Bone marrow (tissue), 2 donors: ENCODE data around the gene GALK2.
"Not testable (repeated sequence)": the region's sequence is repeated elsewhere in the genome, so short reads cannot be mapped to it uniquely, and the experiment has no call there.

Source experiments
- DNase-seq, 2 donors: peaks; one replicate each; lab custom pipeline; 2025; lab: John Stamatoyannopoulos, UW

The GALK2 gene

DNA sequence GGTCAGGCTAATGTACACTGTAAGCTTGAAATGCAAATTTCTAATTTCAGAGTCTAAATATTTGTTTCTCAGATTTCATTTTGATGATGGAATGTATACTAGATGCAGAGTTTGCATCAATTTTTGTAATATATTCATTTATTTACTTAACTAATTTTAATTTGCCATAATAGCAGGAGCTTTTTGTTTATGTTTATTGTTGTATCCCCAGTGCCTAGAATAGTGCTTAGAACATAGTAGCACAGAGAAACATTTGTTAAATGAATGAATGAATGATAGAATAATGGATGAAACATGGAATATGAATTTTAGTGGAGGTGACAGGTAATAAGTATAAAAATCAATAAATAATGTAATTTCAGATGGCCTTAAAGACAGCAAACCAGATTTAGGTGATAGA lies 5.2 kb upstream of the GALK2 start:
- DNase-seq = no peak

DNA sequence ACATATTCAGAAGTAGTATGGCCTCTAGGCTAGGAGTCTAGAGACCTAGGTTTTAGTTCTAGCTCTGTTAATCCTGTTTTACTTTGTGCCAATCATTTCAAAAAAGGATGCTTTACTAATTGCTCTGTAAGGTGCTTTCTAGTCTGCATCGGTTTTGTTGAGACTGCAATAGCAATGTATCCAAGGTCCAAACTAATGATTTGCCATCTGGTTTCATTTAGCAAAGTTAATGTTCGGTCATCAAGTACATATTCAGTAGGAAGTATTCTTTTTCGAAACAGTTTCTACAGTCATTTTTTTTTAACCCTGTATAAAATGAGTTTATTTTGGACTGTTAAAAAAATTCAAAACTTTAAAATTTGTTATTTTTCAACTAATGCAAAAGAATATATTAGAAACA lies 2.0 kb upstream of the GALK2 start:
- no peak for DNase-seq

DNA sequence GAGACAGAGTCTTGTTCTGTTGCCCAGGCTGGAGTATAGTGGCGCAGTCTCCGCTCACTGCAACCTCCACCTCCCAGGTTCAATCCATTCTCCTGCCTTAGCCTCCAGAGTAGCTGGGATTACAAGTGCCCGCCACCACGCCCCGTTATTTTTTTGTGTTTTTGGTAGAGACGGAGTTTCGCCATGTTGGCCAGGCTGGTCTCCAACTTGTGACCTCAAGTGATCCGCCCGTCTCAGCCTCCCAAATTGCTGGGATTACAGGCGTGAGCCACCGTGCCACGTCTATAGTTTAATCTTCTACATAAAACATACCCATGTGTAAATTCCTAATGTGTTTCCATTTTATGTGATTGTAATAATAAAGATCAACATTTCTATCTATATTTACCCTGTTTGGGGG lies 1.7 kb downstream of the GALK2 start:
- no peak for DNase-seq

DNA sequence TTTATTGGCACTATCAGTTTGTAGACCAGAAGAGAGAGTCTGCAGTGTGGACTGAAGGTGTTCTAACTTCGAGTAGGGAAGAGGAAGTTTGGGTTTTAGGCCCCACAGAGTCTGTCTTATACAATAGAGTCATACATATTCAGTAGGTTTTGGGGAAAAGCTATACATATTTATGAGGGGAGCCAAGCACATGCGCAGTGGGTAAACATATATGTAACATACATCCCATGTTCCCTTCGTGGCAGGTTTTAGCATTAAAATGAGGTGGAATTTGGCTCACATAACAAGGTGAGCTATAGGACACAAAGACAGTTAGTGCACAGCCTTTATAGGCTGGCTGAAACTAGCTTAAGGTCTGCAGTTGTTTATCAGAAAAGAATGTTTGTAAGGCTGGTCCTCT lies 4.9 kb downstream of the GALK2 start:
- DNase-seq = no peak

DNA sequence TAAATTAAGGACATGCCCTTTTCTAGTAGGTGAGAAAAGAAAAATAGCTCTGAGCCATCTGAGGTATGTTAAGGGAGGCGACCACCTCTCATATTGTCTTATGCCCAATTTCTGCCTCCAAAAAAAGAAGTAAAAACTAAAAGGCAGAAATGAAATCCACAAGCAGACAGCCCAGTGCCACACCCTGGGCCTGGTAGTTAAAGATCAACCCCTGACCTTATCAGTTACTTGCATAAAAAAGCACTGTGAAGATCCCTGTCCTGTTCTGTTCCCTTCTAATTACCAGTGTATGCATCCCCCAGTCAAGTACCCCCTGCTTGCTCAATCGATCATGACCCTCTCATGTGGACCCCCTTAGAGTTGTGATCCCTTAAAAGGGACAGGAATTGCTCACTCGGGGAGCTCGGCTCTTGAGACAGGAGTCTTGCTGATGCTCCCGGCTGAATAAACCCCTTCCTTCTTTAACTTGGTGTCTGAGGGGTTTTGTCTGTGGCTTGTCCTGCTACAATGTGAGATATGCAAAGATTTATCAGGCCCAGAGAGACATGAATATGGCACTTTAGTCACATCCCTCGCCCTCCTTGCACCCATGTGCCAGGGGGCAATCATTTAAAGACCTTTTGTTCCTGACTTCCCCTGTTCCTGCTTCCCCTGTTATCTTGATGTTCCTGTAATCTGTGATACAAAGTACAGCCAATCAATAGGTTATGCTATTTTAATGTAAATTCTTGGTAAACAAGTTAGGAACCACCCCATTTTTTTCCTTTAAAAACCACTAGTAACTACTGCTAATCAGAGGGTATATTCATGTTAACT lies 5.7 kb downstream of the GALK2 start:
- not testable (repeated sequence) for DNase-seq

DNA sequence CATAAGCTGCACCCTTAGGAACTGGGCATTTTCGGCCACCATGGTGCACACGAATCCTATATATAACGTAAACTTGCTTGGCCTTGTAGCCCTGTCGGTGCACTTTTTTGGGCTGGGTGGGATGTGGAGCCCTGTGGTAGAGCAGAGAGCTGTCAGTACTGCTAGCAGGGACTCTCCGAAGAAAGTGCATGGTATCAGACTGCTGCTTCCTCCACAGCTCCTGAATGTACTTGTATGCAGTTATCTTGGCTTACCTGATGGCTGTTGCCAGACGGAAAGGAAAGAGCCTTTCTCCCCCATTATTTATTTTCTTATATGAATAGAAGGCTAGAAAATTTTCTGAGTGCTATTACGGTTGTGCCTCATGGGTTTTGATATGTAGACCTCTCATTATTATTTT lies 8.4 kb downstream of the GALK2 start:
- no peak for DNase-seq

DNA sequence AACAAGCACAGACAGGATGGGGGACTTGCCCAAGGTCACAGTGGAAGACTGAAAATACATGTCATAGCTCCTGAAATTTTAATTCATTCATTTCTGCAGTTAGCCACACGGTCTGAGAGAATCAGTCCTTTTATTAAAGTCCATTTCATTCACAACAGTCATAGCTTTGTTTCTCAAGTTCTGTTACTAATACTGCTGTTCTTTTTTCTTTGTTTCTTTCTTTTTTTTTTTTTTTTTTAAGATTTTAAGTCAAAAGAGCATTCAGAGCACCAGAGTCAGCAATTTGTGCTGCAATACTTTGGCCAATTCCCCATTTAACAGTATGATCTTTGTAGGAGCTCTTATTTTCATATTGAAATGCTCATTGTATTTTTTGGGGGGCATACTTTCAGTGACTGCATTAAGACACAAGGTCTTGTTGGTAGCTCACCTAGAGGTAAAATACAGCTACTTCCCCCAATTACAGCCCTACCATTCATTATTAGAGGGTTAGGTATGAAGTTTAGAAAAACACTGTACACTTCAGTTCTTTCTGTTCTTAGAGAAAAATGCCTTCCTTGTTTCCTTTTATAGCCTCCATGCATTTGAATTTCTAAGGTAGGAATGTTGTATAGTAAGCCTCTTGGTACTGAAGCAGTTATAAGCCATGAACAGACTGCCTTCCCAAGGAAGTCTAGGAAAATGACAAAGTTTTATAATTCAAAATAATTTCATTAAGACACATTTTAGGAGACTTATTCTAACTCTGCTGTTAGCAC lies 9.6 kb downstream of the GALK2 start:
- no peak for DNase-seq

DNA sequence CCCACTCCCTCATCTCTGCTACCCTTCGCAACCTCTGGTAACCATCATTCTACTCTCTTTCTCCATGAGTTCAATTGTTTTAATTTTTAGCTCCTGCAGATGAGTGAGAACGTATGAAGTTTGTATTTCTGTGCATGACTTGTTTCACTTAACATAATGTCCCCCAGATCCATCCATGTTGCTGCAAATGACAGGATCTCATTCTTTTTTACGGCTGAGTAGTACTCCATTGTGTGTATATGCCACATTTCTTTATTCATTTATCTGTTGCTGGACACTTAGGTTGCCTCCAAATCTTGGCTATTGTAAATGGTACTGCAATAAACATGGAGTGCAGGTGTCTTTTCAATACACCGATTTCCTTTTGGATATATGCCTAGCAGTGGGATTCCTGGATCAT lies 12.1 kb downstream of the GALK2 start:
- DNase-seq = no peak

DNA sequence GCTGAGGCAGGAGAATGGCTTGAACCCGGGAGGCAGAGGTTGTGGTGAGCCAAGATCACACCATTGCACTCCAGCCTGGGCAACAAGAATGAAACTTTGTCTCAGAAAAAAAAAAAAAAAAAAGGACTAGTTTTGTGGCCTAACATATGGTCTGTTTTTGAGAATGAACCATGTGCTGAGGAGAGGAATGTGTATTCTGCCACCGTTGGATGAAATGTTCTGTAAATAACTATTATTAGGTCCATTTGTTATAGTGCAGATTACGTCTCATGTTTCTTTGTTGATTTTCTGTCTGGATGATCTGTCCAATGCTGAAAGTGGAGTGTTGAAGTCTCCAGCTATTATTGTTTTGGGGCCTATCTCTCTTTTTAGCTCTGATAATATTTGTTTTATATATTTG lies 13.7 kb downstream of the GALK2 start:
- DNase-seq = not testable (repeated sequence)

DNA sequence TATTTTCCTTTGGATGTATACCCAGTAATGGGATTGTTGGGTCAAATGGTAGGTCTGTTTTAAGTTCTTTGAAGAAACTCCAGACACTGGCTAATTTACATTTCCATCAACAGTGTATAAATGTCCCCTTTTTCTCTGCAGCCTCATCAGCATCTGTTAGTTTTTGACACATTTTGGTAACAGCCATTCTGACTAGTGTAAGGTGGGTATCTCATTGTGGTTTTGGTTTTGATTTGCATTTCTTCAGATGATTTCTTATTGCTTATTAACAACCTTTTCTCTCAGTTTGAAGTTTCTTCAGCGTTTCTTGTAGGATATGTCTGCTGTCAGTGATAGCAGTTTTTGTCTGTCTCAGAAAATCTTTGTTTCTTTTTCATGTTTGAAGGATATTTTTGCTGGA lies 15.4 kb downstream of the GALK2 start:
- no peak for DNase-seq

DNA sequence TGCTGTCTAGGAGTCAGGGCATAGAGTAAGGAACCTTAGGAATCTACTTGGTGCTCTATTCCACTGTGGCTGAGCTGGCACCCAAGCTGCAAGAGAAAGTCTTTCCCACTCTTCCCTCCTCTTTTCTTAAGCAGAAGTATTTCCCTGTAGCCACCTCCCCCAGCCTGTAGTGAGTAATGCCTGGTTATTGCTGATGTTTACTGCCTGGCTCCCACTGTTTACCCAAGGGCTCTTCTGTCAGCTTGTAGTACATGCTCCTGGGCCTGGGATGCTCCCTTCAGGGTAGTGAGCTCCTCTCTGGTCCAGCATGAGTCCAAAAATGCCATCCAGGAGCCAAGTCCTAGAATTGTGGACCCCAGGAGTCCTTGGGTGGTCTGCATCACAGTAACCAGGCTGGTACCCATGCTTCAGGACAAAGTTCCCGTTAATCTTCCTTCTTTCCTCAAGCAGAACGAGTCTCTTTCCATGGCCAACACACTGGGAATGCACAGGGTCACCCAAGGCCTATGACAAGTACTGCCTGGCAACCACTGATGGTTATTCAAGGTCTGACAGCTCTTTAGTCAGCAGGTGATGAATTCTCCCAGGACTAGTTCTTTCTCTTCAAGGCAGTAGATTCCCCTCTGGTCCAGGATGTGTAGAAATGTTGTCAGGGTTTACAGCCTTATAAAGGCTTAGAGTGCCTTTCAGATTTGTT lies 17.6 kb downstream of the GALK2 start:
- DNase-seq = no peak

DNA sequence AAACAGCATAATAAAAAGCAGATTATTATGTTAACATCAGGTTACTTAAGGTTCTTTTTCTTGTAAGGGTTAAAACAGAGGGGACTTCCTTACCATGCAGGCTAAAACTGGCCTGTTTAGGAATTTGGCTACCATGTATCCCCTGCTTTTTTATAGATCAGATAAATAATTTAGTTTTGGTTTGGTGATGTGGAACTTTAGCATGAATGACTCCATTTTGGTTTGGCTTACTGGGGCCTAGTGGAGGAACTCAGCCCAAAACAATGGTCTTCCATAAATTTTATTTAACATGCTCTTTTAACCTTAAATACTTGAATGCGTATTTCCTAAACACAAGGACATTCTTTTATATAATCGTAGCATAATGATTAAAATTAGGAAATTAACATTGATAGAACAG lies 18.9 kb downstream of the GALK2 start:
- DNase-seq = no peak

DNA sequence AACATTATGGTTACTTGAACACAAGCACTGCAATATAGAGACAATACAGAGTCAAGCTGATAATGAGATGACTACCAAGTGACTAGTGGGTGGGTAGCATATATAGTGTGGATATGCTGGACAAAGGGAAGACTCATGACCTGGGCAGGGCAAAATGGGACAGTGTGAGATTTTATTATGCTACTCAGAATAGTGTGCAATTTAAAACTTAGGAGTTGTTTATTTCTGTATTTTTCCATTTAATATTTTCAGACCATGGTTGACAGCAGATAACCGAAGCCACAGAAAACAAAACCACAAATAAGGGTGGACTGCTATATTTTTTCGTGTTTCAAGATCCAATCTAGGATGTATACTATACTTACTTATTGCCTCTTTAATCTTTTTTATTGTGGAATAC lies 19.6 kb downstream of the GALK2 start:
- DNase-seq = no peak

DNA sequence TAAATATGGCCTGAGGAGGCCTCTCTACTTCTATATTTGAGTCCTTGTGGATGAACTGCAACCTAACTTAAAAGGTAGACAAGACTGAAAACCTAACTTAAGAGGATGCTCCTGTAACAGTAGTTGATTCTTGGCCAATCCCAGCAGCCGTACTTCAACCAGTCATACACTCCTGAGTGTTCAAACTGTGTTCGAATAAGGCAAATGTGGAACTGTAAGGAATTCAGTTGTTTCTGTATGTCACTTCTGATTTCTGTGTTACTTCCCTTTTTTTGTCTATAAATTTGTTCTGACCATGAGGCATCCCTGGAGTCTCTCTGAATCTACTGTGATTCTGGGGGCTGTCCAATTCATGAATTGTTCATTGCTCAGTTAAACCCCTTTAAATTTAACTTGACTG lies 20.5 kb downstream of the GALK2 start:
- peak in 1 of 2 donors; percentile 66 for DNase-seq

DNA sequence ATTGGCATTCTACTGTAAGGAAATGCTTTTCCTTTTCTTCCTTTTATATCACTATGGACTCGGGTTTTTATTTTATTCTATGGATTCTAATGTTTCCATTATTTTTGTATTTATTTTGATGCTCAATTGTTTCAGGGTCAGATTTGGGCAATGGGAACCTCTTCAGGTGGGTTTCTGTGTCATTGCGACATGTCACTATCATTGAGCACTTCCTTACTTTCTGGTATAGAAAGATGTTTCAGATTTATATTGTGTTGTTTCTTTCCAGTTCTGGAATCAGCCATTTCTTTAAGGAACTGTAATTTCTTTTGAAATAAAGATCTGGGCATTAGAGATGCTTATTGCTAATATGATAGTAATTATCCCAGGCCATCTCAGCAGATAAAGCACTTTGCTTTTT lies 21.8 kb downstream of the GALK2 start:
- no peak for DNase-seq

DNA sequence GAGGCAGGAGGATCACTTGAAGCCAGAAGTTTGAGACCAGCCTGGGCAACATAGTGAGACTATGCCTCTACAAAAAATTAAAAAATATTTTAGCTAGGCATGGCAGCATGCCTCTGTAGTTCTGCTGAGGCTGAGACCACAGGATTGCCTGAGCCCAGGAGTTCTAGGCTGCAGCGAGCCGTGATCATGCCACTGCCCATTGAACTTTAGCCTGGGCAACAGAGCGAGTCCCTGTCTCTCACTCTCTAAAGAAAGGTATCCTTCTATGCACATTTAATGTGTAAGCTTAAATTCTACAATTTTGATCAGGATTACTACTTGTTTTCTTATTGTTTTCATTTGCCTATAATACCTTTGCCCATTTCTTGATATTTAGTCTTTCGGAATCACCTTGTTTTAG lies 26.8 kb downstream of the GALK2 start:
- DNase-seq = no peak

DNA sequence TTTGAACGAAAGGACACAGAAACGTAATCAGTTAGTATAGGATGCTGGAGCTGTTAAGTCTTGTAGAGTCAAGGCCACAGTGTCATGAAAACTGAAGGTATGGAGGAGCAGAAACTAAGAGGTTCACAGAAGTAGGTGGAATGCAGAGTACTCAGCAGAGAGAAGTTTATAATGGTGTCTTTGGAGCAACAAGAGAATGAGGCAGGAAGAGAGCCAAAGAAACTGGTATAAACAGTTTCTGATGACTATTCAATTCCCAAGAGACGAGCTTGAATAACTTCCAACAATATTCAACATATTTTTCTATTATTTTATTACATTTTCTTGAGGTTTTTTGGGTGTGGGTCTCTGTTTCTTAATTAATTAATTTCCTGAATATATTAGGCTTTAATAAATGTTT lies 29.6 kb downstream of the GALK2 start:
- DNase-seq = no peak

DNA sequence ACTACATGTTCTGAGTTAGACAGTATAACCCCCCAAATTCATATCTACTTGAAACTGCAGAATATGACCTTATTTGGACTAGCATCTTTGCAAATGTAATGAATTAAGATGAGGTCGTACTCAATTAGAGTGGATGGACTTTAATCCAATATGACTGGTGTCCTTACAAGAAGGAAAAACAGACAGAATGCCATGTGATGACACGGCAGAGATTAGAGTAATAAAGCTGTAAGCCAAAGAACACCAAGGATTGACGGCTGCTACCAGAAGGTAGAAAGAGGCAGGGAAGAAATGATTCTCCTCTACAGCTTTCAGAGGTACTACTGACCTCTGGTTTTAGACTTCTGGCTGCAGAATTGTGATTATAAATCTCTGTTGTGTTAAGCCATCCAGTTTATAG lies 30.3 kb downstream of the GALK2 start:
- DNase-seq = no peak

DNA sequence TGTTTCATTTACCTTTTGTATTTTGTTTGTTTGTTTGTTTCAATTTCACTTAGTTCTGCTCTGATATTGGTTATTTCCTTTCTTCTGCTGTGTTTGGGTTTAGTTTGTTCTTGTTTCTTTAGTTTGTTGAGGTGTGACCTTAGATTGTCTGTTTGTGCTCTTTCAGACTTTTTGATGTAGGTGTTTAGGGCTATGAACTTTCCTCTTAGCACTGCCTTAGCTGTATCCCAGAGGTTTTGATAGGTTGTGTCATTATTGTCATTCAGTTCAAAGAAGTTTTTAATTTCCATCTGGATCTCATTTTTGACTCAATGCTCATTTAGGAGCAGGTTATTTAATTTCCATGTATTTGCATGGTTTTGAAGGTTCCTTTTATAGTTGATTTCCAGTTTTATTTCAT lies 38.1 kb downstream of the GALK2 start:
- not testable (repeated sequence) for DNase-seq

DNA sequence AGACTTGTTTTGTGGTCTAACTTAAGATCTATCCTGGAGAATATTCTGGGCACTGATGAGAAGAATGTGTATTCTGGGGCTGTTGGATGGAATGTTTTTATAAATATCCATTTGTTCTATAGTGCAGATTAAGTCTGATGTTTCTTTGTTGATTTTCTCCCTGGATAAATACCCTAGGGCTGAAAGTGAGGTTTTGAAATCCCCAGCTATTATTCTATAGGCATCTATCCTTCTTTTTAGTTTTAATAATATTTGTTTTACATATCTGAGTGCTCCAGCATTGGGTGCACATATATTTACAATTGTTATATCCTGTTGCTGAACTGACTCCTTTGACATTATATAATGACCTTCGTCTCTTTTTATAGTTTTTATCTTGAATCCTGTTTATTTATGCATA lies 42.9 kb downstream of the GALK2 start:
- no peak for DNase-seq

DNA sequence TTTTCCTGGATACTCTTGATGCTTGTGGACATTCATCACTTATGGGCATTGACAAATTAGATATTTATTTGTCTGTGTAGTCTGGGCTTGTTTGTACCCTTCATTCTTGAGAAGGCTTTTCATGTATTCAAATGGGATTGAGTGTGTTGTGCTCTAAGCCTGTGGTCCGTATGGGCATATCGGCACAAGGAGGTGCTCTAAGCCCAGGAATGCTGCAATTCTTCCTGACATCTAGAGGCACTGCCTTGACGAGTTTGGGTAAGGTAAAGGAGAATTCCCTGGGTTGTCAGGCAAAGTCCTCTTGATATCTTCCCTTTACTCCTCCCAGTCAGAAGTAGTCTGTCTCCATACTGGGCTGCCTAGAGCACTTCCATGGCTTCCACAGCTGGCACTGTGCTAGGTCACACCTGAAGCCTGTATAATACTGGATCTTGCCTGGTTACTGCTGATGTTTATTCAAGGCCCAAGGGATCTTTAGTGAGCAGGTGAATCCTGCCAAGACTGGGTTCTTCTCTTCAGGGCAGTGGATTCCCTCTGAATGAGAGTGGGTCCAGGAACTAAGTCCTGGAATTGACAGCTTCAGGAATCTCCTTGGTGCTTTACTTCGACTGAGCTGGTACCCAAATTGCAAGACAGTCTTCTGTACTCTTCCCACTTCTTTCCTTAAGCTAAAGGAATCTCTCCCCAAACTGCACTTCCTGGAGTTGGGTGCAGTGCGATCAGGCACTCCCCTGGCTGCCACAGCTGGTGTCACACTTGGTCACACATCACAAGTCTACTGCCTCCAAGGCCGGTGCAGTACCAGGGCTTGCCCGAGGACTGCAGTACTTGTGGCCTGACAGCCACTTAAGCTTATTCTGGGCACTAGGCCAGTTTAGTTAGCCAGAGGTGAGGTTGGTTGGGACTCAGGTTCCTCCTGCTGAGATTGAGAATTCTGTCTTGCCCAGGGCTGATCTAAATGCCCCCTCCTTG lies 46.0 kb downstream of the GALK2 start:
- no peak for DNase-seq
